ENCODE results near the gene LRMDA.
"Not testable (repeated sequence)": the region's sequence is repeated elsewhere in the genome, so short reads cannot be mapped to it uniquely, and the experiment has no call there.

Gene LRMDA

DNA sequence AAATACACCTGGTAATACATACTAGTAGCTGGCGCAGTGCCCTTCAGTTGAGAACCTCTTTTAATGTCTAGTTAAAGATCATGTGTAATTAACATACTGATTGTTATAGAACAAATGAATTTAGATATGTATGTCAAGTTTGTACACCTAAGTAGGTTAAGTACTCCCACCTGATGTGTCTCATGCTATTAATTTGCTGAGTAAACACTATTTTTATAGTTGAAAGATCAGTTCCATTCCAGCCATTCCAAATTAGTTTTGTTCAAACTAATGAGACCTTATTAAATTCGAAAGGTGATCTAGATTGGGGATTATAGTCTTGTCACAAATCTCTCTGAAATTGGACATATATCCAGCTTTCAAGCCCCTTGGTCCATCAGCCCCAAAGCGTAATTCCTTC lies 710.0 kb downstream of the LRMDA start:
- H3K4me3 ChIP-seq (ENCODE audit: low read depth, low read length) = no peak overlapping the region
- TF ChIP-seq, protein P1, sequence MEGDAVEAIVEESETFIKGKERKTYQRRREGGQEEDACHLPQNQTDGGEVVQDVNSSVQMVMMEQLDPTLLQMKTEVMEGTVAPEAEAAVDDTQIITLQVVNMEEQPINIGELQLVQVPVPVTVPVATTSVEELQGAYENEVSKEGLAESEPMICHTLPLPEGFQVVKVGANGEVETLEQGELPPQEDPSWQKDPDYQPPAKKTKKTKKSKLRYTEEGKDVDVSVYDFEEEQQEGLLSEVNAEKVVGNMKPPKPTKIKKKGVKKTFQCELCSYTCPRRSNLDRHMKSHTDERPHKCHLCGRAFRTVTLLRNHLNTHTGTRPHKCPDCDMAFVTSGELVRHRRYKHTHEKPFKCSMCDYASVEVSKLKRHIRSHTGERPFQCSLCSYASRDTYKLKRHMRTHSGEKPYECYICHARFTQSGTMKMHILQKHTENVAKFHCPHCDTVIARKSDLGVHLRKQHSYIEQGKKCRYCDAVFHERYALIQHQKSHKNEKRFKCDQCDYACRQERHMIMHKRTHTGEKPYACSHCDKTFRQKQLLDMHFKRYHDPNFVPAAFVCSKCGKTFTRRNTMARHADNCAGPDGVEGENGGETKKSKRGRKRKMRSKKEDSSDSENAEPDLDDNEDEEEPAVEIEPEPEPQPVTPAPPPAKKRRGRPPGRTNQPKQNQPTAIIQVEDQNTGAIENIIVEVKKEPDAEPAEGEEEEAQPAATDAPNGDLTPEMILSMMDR (IDR thresholded peaks at IDR 0.05; ENCODE audit: borderline replicate concordance, insufficient read depth, low read depth, low read length) = no peak

DNA sequence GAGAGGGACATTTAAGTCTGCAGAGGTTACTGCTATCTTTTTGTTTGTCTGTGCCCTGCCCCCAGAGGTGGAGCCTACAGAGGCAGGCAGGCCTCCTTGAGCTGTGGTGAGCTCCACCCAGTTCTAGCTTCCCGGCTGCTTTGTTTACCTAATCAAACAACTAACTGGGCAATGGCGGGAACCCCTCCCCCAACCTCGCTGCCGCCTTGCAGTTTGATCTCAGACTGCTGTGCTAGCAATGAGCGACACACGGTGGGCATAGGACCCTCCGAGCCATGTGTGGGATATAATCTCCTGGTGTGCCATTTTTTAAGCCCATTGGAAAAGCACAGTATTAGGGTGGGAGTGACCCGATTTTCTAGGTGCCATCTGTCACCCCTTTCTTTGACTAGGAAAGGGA lies 716.8 kb downstream of the LRMDA start:
- H3K4me3 ChIP-seq (ENCODE audit: low read depth, low read length) = not testable (repeated sequence)

DNA sequence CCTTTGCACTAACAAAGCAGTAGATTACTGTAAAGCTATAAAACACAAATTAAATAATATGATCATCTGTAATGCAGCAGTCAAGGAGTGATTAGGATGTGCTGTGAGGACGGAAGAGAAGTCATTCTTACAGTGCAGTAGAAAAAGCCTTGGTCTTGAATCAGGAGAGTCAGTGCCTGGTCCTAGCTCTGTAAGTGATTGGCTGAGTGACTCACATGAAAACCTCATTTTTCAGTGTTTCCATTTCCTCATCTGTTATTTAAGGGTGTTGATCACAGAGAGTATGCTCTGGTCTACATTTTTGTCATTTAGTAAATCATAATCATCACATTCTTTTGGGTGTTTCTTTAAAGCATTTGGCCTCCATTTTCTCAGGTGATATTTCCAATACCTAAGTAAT lies 717.8 kb downstream of the LRMDA start:
- H3K4me3 ChIP-seq (ENCODE audit: low read depth, low read length) = no peak overlapping the region
- TF ChIP-seq, protein P1 (IDR thresholded peaks at IDR 0.05; ENCODE audit: borderline replicate concordance, insufficient read depth, low read depth, low read length) = no peak

DNA sequence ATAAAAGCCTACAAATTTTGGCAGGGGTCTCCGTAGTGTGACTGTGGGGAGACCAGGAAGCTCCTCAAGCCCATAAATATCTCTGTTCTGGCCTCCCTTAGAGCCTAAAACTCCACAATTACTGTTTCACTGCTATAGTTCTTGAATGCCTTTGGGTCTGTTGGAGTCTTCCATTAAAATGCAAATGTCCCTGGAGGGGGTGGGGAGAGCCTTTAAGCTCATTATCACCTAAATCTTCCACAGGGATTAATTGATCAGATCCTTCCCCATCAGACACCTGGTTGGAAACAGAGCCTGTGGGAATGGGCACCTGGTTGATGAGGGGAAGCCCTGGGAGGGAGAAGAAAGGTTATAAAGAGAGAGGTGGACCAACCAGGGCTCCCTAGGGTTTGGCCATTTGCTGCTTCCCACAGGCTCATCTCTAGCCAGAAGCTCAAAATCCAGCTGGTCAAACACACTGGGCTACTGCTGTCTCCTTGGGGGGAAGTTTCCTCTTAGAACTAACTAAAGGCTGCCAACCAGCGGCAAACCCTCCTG lies 718.2 kb downstream of the LRMDA start:
- TF ChIP-seq, protein P1 (IDR thresholded peaks at IDR 0.05; ENCODE audit: borderline replicate concordance, insufficient read depth, low read depth, low read length) = no peak
- no peak overlapping the region for H3K4me3 ChIP-seq (ENCODE audit: low read depth, low read length)

DNA sequence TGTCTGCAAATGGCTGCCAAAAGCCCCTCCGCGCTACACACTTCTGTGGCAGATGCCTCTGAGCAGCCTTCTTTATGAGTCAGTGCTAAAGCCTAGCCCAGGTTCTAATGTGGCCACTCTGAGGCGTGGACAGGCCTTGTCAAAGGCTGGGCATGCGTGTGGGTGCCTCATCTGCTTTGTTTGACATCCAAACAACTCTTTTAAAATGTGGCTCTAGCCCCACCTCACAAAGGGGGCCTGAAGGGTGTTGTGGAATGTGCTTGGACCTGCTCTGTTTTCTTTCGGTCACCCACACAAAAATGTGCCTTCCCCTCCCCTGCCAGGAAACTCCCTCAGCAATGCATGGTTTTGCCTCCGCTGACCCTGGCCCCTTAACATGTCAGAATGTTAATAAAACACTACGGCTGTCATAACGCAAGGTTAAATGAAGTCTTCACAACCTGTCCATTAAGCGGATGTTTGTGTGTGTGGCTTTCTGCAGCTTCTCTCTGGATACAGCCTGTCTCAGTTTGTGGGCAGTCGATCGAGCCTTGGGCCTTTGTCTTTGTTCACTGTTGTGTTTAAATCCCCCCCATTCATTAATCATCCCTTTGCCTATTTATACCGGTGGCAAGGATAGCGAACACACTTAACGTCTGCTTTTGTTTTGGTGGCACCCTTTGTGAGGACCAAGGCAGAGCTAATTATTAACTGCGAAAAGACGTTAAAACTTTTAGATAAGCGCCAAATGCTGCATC lies 718.9 kb downstream of the LRMDA start:
- TF ChIP-seq, protein P1 (IDR thresholded peaks at IDR 0.05; ENCODE audit: borderline replicate concordance, insufficient read depth, low read depth, low read length) = no peak
- no peak overlapping the region for H3K4me3 ChIP-seq (ENCODE audit: low read depth, low read length)

DNA sequence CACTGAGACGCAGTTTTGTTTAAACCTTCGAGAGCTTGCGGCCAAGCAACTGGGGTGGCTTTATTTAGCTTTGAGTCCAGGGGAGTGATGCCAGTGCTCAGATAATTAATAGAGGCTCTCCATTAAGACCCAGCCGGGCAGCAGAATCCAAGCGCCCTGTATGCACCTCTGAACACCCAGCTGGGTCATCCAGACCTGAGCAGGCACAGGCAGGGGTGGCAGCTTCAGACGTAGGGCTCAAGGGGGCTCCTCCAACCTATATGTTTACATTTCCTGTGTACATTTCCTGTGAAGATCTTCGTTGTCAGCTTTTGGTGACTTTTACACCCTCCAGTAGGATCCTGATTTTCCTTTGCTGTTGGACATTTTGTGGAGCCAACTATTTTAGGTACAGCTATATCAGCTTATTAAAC lies 719.5 kb downstream of the LRMDA start:
- TF ChIP-seq, protein P1 (IDR thresholded peaks at IDR 0.05; ENCODE audit: borderline replicate concordance, insufficient read depth, low read depth, low read length) = no peak
- H3K4me3 ChIP-seq (ENCODE audit: low read depth, low read length) = no peak overlapping the region

DNA sequence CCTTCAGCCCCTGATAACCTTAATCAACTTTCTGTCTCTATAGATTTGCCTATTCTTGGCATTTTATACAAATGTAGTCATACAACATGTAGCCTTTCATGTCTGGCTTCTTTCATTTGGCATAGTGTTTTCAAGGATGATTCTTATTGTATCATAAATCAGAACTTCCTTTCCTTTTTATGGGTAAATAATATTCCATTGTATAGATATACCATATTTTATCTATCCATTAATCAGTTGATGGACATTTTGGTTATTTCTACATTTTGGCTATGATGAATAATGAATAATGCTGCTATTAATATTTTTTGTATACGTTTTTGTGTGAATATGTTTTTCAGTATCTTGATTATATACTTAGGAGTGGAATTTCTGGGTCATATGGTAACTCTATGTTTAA lies 720.8 kb downstream of the LRMDA start:
- no peak overlapping the region for H3K4me3 ChIP-seq (ENCODE audit: low read depth, low read length)
- TF ChIP-seq, protein P1 (IDR thresholded peaks at IDR 0.05; ENCODE audit: borderline replicate concordance, insufficient read depth, low read depth, low read length) = no peak
